Panc1 (cell line): Measurements from ENCODE around the gene ARHGAP6.

ENCODE experiments used
- CTCF ChIP-seq: fragments of 450-650 bp; IDR thresholded peaks from 2 replicates; pipeline ENCODE4 v1.5.1; 2017; ENCODE audit warnings: mild to moderate bottlenecking
- TCF7L2 ChIP-seq: IDR thresholded peaks from 2 replicates; pipeline ENCODE4 v1.6.1; 2011; ENCODE audit warnings: mild to moderate bottlenecking, low read depth, low read length, inconsistent platforms

GRCh38 chrX:11670316-11670715 lies 4.6 kb upstream of the ARHGAP6 start:
- no peak for TF ChIP-seq TCF7L2
- no peak for TF ChIP-seq CTCF
